ENCODE measurements around the gene SERPINA5. TPM values are rescaled to one million over a fixed set of nuclear protein-coding genes. Genes with fewer than 3 reads are reported as not detected.

Gene SERPINA5
- total RNA-seq, 1 experiment from 2014 or later, result 3.0 TPM

- TF ChIP-seq REST (IDR thresholded peaks at IDR 0.05; ENCODE audit: low read depth), result no peak
- no peak for TF ChIP-seq EZH2phosphoT487 (IDR thresholded peaks at IDR 0.05; ENCODE audit: borderline replicate concordance)
- TF ChIP-seq, protein P1, sequence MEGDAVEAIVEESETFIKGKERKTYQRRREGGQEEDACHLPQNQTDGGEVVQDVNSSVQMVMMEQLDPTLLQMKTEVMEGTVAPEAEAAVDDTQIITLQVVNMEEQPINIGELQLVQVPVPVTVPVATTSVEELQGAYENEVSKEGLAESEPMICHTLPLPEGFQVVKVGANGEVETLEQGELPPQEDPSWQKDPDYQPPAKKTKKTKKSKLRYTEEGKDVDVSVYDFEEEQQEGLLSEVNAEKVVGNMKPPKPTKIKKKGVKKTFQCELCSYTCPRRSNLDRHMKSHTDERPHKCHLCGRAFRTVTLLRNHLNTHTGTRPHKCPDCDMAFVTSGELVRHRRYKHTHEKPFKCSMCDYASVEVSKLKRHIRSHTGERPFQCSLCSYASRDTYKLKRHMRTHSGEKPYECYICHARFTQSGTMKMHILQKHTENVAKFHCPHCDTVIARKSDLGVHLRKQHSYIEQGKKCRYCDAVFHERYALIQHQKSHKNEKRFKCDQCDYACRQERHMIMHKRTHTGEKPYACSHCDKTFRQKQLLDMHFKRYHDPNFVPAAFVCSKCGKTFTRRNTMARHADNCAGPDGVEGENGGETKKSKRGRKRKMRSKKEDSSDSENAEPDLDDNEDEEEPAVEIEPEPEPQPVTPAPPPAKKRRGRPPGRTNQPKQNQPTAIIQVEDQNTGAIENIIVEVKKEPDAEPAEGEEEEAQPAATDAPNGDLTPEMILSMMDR (IDR thresholded peaks at IDR 0.05 in 2 of 3, conservative IDR thresholded peaks at IDR 0.05 in 1 of 3; ENCODE audit: borderline replicate concordance in 1 of 3, insufficient read depth in 1 of 3, low read depth in 2 of 3, low read length in 2 of 3), result no peak
- TF ChIP-seq FOSL1 (IDR thresholded peaks at IDR 0.05; ENCODE audit: low read depth), result no peak
- TF ChIP-seq YY1 (IDR thresholded peaks at IDR 0.05; ENCODE audit: extremely low read depth, insufficient replicate concordance, low read depth, low read length), result no peak
These were observed 12.7 kb downstream of the SERPINA5 start (continued) for GRCh38 chr14:94593749-94594431.

GRCh38 chr14:94594441-94594840 lies 13.2 kb downstream of the SERPINA5 start:
- Histone ChIP-seq H3K4me3 (replicated peaks in 1 of 2; ENCODE audit: low read depth in 1 of 2, low read length in 2 of 2) (no peak overlapping the region), H3K27me3 (ENCODE audit: insufficient read depth, low read length) (no peaks in the 10 kb centered on the region), H3K4me2 (ENCODE audit: low read length) (no peak overlapping the region), H2AFZ (ENCODE audit: low read depth, low read length, poor library complexity, severe bottlenecking) (no peak overlapping the region), H3K9ac (ENCODE audit: low read length) (no peak overlapping the region), H3K9me2 (ENCODE audit: insufficient read depth) (no peaks in the 10 kb centered on the region), H4K20me1 (ENCODE audit: insufficient read depth) (no peaks in the 10 kb centered on the region), H3K4me1 (ENCODE audit: control insufficient read depth in 1 of 2, insufficient read depth in 2 of 2, low read length in 2 of 2) (peaks cover 10 to 15% of the 10 kb centered on the region in 2 experiments), H3K9me3 (ENCODE audit: control insufficient read depth in 1 of 2, insufficient read depth in 1 of 2, low read depth in 1 of 2, low read length in 2 of 2) (no peaks in the 10 kb centered on the region), H3K27ac (ENCODE audit: low read depth, low read length) (no peak overlapping the region), H3K36me3 (ENCODE audit: control insufficient read depth in 1 of 2, insufficient read depth in 2 of 2, low read length in 2 of 2) (no peaks in the 10 kb centered on the region), H3K79me2 (ENCODE audit: insufficient read depth, low read length) (no peaks in the 10 kb centered on the region)
- no peak for DNase-seq (ENCODE audit: low read depth, low spot score)
- TF ChIP-seq TCF7L2 (IDR thresholded peaks at IDR 0.05; ENCODE audit: borderline replicate concordance, extremely low read depth, insufficient read depth, insufficient read length), result no peak
- CTCF ChIA-PET, result no interaction called here
- no TSS peak for BruUV-seq (replicated peaks)
- ATAC-seq, result no peak
- POLR2A ChIA-PET, result no interaction called here
- RAD21 ChIA-PET (ENCODE audit: low non-redundant PET in 1 of 2, low total read pairs in 2 of 2, uncharacterized antibody in 2 of 2, unreplicated experiment in 2 of 2), result no interaction called here
- intact Hi-C loops (cut with micrococcal nuclease), result no loop called here
